Measurements from ENCODE around the gene EVC2. TPM values are rescaled to one million over a fixed set of nuclear protein-coding genes. Genes with fewer than 3 reads are reported as not detected.

The EVC2 gene
- total RNA-seq, 2 donors from 2014 or later, result 21.4 to 24.2 TPM

GRCh38 chr4:5632571-5632970 lies 75.8 kb downstream of the EVC2 start:
- DNase-seq (ENCODE audit: low spot score), result no peak
- Histone ChIP-seq H3K4me3 (no peak overlapping the region), H3K27ac (no peak overlapping the region), H3K9me3 (no peaks in the 10 kb centered on the region), H3K4me1 (ENCODE audit: control insufficient read depth in 1 of 2, low read depth in 2 of 2) (no peaks in the 10 kb centered on the region), H3K27me3 (replicated peaks; ENCODE audit: insufficient read depth) (no peaks in the 10 kb centered on the region), H3K36me3 (peaks cover 51% of the 10 kb centered on the region)
- ATAC-seq (ENCODE audit: insufficient number of reproducible peaks, low FRiP score, low read depth), result no peak
- TF ChIP-seq, protein P1, sequence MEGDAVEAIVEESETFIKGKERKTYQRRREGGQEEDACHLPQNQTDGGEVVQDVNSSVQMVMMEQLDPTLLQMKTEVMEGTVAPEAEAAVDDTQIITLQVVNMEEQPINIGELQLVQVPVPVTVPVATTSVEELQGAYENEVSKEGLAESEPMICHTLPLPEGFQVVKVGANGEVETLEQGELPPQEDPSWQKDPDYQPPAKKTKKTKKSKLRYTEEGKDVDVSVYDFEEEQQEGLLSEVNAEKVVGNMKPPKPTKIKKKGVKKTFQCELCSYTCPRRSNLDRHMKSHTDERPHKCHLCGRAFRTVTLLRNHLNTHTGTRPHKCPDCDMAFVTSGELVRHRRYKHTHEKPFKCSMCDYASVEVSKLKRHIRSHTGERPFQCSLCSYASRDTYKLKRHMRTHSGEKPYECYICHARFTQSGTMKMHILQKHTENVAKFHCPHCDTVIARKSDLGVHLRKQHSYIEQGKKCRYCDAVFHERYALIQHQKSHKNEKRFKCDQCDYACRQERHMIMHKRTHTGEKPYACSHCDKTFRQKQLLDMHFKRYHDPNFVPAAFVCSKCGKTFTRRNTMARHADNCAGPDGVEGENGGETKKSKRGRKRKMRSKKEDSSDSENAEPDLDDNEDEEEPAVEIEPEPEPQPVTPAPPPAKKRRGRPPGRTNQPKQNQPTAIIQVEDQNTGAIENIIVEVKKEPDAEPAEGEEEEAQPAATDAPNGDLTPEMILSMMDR (IDR thresholded peaks at IDR 0.05), result no peak

DNA sequence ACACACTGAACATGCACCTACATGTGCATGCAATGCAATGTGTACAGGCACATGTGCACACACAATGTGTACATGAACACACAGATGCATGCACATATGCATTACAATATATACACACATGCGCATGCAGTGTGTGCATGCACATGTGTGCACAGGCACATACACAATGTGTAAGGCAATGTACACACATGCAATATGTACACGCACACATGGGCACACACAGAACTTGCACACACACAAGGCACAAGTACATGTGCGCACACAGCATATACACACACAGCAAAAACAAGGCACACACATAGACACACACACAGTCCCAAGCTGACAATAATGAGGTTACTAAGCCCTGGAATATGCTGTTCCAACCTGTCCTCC lies 76.3 kb downstream of the EVC2 start:
- no peak for ATAC-seq (ENCODE audit: insufficient number of reproducible peaks, low FRiP score, low read depth)
- H3K4me1 ChIP-seq (ENCODE audit: control insufficient read depth in 1 of 2, low read depth in 2 of 2), result no peaks in the 10 kb centered on the region
- DNase-seq (ENCODE audit: low spot score), result no peak
- no peak overlapping the region for H3K4me3 ChIP-seq
- peaks cover 52% of the 10 kb centered on the region for H3K36me3 ChIP-seq
- no peaks in the 10 kb centered on the region for H3K27me3 ChIP-seq (replicated peaks; ENCODE audit: insufficient read depth)
- TF ChIP-seq, protein P1 (IDR thresholded peaks at IDR 0.05), result no peak
- H3K9me3 ChIP-seq, result no peaks in the 10 kb centered on the region
- H3K27ac ChIP-seq, result no peak overlapping the region

- Histone ChIP-seq H3K27me3 (replicated peaks; ENCODE audit: insufficient read depth) (no peaks in the 10 kb centered on the region), H3K27ac (no peak overlapping the region), H3K36me3 (peaks cover 50% of the 10 kb centered on the region), H3K4me1 (ENCODE audit: control insufficient read depth in 1 of 2, low read depth in 2 of 2) (no peaks in the 10 kb centered on the region), H3K4me3 (no peak overlapping the region), H3K9me3 (no peaks in the 10 kb centered on the region)
- TF ChIP-seq, protein P1 (IDR thresholded peaks at IDR 0.05), result no peak
- no peak for ATAC-seq (ENCODE audit: insufficient number of reproducible peaks, low FRiP score, low read depth)
- no peak for DNase-seq (ENCODE audit: low spot score)
Observed at GRCh38 chr4:5631352-5632065, 76.8 kb downstream of the EVC2 start.

DNA sequence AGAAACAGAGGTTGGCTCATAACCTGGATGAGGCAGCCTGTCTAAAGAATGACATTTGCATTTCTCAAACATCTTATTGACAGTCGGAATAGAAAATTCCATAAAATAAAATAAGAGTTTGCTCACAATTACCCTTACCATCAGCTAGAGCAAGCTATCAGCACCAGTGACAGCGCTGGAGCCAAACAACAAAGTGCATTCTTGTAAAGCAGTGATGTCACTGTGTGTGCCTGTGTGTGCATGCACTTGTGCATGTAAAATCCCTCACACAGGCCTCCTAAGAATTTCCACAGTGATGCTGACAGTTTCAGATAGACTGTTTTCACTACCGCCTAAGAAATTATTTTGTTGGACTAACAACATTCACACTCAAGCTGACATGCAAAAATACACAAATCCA lies 77.6 kb downstream of the EVC2 start:
- ATAC-seq (ENCODE audit: insufficient number of reproducible peaks, low FRiP score, low read depth), result no peak
- TF ChIP-seq, protein P1 (IDR thresholded peaks at IDR 0.05), result no peak
- H3K27me3 ChIP-seq (replicated peaks; ENCODE audit: insufficient read depth), result no peaks in the 10 kb centered on the region
- no peaks in the 10 kb centered on the region for H3K4me1 ChIP-seq (ENCODE audit: control insufficient read depth in 1 of 2, low read depth in 2 of 2)
- no peak overlapping the region for H3K27ac ChIP-seq
- no peak overlapping the region for H3K4me3 ChIP-seq
- no peaks in the 10 kb centered on the region for H3K9me3 ChIP-seq
- H3K36me3 ChIP-seq, result peaks cover 53% of the 10 kb centered on the region
- no peak for DNase-seq (ENCODE audit: low spot score)

- no peak overlapping the region for H3K27ac ChIP-seq
- H3K27me3 ChIP-seq (replicated peaks; ENCODE audit: insufficient read depth), result no peaks in the 10 kb centered on the region
- no peaks in the 10 kb centered on the region for H3K9me3 ChIP-seq
- H3K4me1 ChIP-seq (ENCODE audit: control insufficient read depth in 1 of 2, low read depth in 2 of 2), result no peaks in the 10 kb centered on the region
- peaks cover 55% of the 10 kb centered on the region for H3K36me3 ChIP-seq
- no peak for DNase-seq (ENCODE audit: low spot score)
- TF ChIP-seq, protein P1 (IDR thresholded peaks at IDR 0.05), result no peak
- no peak for ATAC-seq (ENCODE audit: insufficient number of reproducible peaks, low FRiP score, low read depth)
- H3K4me3 ChIP-seq, result no peak overlapping the region
Observed at GRCh38 chr4:5629542-5629941, 78.8 kb downstream of the EVC2 start.
